CD4-positive, alpha-beta T cell treated with Interleukin-4 for 4 hours (primary cell): Measurements from ENCODE around the gene TSPAN16.

Source experiments
- DNase-seq: peaks from one replicate; pipeline ENCODE4 v3.0.0-alpha.2; 2020

The TSPAN16 gene, protein sequence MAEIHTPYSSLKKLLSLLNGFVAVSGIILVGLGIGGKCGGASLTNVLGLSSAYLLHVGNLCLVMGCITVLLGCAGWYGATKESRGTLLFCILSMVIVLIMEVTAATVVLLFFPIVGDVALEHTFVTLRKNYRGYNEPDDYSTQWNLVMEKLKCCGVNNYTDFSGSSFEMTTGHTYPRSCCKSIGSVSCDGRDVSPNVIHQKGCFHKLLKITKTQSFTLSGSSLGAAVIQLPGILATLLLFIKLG

DNA sequence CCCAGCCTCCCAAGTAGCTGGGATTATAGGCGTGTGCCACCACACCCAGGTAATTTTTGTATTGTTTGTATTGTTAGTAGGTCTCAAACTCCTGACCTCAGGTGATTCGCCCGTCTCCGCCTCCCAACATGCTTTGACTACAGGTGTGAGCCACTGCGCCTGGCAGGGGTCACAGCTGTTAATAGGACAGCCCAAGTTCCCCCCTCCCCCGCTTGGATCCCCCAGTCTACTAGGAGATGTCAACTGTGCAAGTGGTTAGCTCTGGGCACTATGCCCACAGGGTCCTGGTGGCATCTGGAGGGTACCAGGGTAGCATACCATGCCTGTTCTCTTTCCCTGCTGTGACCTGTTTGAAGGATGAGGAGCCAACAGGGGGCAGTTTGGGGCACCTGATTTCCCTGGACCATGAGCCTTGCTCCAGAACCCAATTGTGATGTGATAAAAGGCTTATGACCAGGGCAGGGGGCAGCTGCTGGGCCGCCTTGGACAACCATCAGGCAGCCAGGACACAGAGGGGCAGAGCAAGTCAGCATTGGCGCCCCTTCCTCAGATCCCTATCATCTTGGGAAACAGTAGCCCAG lies at the start of gene TSPAN16:
Gene TSPAN16 (plus strand): TSS at position 496 of the 581 bp plus-strand sequence. CDS start 138 bp downstream, outside the sequence.
- no peak for DNase-seq

DNA sequence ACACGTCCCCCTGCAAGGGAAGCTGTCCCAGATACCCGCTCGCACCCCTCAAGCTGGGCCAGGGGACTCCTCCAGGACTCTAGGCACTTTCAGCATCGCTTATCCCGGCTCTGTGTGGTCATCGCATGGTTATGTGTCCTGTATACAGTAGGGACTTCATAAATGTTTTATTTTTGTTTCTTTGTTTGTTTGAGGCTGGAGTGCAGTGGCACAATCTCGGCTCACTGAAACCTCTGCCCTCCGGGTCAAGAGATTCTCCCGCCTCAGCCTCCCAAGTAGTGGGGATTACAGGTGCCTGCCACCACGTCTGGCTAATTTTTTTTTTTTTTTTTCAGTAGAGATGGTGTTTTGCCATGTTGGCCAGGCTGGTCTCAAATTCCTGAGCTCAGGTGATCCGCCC lies 49.0 kb upstream of the TSPAN16 start:
- DNase-seq: no peak

DNA sequence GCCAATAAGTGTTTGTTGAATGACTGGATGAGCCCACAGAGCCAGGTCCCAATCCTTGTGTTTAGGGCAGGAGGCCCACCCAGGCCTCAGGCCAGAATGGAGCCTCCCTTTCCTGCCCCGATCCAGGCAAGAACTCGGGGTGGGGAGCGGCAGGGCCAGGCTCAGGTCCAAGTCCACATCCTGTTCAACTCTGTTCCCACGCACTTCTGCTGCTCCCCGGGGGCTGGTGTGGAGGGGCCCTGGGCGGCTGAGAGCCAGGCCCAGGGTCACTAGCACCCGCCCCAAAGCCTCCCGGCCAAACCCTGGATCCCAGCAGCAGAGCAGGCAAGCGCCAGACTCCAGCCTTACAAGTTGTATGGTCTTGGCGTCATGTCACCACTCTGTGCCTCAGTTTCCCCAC lies 48.6 kb upstream of the TSPAN16 start:
- DNase-seq: no peak

DNA sequence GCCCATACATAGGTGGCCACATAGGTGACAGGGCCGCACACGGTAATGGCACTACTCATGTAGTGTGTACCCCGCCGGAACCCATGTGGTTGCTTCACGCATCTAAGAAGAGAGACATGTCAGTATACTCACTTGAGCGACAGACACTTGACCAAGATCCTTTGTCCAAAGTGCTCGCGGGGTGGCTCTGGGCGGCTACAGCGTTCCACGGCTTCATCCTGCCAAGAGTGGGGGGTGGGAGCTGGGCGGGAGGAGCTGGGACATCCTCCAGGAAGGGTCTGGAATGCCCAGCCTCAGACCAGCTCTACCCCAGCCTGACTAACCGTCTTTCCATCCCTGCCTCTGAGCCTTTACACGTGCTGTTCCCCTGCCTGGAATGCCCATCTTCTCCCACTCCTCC lies 48.0 kb upstream of the TSPAN16 start:
- DNase-seq: no peak

GRCh38 chr19:11248852-11249251 lies 47.1 kb upstream of the TSPAN16 start:
- no peak for DNase-seq

- DNase-seq: no peak
Measured at GRCh38 chr19:11251217-11251616, 44.7 kb upstream of the TSPAN16 start.

DNA sequence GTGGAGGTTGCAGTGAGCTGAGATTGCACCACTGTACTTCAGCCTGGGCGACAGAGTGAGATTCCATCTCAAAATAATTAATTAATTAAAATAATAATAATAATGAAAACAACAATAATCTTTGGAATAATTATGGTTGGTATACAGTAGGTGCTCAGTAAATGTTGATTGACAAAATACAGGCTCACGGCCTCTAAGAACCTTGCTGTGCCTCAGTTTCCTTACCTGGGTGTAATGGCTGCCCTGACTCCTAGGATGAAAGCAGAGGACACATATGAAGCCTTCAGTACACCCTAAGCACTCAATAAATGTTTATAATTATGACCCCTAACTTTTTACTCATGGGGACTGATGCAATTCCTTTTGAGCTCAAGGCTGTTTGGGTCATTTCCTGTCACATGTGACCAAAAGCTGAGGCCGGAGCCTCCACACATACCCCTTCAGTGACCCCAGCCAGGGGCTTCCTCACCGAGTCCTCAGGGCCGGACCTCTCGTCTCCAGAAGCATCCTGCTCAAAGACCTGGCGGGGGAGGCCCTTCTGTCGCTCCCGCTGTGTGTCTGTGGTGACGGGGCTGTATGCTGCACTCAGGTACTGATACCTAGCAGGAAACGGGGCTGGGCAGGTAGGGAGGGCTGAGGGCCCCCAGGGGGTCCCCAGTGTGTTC lies 44.2 kb upstream of the TSPAN16 start:
- DNase-seq: no peak

DNA sequence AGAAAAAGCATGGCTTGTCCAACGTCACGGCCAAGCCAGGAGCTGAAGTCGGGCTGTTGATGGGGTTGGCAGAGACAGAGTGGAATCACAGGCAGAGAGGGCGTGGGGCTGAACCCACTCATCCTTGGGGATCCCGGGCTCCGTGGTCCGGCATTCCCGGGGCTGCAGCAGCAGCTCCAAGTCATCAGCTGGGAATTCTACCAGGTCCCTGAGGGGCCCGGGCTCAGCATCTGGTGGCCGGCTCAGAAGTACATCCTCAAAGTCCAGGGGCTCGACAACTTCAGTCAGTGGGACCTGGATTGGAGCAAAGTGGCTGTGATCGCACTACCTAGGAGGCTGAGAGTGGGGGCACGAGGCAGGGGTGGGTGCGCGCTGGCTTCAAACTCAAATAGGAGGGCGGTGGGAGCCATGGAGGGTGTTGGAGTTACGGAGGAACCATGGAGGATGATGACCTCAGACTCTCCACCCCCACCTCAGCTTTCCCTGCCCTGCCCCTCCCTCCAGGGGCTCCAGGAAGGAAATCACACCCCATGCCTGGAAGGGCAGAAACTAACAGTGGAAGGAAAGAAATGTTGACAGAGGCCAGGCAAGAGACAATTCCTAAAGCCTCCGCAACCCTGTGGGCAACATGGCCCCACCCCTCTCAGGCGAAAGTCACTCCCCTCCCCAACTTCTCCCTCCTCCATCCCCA lies 43.1 kb upstream of the TSPAN16 start:
- DNase-seq: no peak

DNA sequence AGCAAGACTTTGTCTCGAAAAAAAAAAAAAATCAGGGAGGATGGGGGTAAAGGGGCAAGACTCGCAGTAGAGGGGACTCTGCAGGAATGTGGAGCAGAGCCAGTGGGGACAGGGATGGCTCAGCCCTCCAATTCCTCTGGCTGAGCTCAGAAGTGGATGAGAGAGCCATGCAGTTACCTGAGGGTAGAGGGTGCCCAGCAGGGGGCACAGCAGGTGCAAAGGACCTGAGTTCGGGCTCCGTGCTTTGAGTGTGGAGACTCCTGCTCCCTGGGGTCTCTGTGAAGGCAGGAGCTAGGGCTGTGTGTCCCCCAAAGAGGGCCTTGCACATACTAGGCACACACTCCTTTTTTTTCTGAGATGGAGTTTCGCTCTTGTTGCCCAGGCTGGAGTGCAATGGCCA lies 41.3 kb upstream of the TSPAN16 start:
- no peak for DNase-seq

GRCh38 chr19:11256189-11256588 lies 39.8 kb upstream of the TSPAN16 start:
- no peak for DNase-seq

DNA sequence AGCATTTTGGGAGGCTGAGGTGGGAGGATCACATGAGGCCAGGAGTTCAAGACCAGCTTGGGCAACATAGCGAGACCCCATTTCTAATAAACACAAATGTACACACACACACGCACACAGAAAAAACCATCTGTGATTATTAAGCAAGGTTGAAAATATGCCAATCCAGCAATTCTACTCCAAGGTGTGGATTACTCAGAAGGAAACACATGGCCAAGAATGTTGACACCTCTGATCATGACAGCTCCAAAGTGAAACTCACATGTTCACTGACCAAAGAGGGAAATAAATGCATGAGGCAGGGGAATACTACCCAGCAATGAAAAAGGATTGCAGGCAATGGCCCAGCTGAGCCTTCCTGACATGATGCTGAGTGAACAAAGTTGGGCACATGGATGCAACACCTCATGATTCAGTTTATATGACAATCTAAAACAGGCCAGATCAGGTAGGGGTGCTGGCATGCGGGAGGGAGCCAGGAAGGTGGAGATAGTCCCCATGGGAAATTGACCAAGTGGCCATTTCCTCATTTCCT lies 38.0 kb upstream of the TSPAN16 start:
- no peak for DNase-seq

DNA sequence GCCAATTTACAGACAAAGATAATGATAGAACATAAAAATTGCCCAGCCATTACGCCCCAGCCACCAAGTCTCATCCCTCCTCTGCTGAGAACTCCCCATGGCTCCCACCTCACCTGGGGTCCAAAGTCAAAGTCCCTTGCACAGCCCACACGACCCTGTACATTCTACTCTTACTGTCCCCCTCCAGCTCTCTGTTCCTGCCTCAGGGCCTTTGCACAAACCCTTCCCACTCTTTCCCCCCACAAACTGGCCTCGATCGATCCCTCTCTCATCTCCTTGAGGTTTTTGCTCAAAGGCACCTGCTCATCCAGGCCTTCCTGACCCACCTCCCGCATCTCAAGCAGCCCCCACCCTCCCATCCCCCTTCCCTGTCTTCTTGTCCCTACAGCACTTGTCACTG lies 35.0 kb upstream of the TSPAN16 start:
- DNase-seq: no peak

GRCh38 chr19:11261431-11261970 lies 34.5 kb upstream of the TSPAN16 start:
- DNase-seq: no peak

- DNase-seq: no peak
Measured at GRCh38 chr19:11261971-11262839, 33.8 kb upstream of the TSPAN16 start, which contains the start of gene DOCK6. Gene DOCK6, minus strand, starts transcription at chr19:11262524. Its CDS starts 84 bp downstream, at chr19:11262440.

- DNase-seq: no peak
Measured at GRCh38 chr19:11263726-11264125, 32.2 kb upstream of the TSPAN16 start.

DNA sequence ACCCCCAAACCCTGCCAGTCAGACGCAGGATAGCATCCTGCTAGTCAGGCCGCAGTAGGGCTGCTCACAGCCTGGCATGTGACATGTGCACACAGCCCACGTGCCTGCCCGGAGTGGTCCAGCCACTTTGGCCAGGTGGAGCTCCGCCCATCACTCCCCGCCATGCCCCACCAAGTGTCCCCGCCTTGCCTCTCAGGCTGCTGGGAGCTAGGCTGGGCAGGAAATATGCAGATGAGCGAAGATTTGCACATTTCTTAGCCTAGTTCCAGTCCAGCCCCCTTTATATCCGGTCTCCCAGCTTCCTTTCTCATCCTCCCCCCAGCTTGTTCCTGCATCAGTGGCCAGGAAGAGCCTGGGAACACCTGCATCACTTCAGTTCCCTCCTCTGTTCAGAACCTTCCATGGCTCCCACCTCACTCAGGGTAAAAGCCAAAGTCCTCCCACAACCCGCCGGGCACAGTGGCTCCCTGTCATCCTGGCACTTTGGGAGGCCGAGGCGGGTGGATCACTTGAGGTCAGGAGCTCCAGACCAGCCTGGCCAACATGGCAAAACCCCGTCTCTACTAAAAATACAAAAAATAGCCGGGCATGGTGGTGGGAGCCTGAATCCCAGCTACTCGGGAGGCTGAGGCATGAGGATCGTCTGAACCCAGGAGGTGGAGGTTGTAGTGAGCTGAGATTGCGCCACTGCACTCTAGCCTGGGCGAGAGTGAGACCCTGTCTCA lies 31.3 kb upstream of the TSPAN16 start:
- DNase-seq: no peak

DNA sequence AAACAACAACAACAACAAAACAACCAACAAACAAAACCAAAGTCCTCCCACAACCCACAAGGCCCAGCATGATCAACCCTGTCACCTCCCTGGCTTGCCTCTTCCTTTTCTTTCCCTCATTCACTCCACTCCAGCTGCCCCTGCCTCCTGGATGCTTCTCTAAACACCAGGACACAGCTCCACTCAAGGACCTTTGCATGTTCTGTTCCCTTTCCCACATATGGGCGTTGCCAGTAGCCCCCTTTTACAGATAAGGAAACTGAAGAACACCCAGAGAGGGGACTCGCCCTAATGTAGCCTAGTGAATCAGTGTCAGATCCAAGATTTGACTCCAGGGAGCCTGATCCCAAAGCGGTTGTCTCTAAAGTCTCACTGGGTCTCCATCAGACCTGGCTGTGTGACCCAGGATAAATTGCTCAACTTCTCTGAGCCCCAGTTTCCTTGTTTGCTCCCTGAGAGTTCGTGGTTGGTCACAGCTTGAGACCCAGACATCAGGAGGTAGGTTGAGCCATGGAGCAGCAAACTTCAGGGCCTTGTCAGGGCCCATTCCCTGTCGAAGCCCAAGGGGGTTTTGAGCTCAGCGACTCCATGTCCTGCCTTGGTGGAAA lies 30.7 kb upstream of the TSPAN16 start:
- no peak for DNase-seq

- no peak for DNase-seq
Measured at GRCh38 chr19:11265785-11266236, 30.1 kb upstream of the TSPAN16 start.

DNA sequence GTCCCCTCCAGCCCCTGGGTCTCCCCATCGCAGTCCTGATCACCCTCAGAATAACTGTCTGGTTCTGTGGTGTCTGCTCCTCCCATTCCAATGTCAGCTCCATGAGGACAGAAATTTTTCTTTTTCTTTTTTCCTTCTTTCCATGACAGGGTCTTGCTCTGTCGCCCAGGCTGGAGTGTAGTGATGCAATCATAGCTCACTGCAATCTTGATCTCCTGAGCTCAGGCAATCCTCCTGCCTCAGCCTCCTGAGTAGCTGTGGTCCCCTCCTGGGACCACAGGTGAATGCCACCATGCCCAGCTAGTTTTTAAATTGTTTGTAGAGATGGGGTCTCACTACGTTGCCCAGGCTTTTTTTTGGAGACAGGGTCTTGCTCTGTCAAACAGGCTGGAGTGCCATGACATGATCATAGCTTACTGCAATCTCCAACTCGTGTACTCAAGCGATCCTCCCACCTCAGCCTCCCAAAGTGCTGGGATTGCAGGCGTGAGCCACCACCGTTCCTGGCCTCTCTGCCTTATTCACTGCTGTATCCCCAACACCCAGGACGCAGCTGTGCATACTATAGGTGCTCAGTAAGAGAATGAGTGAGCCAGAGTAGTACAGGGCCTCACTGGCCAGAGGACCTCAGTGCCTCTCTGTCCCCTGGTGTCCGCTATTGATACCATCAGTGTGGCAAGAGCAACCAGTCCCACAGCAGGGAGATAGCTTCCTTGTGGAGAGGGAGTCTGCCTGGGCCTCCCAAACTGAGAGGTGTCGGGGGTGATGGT lies 28.5 kb upstream of the TSPAN16 start:
- DNase-seq: no peak

- DNase-seq: no peak
Measured at GRCh38 chr19:11268783-11269267, 27.1 kb upstream of the TSPAN16 start.
